ENCODE data around the gene MICU1.
"Not testable (repeated sequence)": the region's sequence is repeated elsewhere in the genome, so short reads cannot be mapped to it uniquely, and the experiment has no call there.

The MICU1 gene

GRCh38 chr10:72353965-72354355 lies 271.9 kb downstream of the MICU1 start:
- DNase-seq (ENCODE audit: low read depth in 2 of 2), result peak; percentile 35 to 38
- TF ChIP-seq, protein P1, sequence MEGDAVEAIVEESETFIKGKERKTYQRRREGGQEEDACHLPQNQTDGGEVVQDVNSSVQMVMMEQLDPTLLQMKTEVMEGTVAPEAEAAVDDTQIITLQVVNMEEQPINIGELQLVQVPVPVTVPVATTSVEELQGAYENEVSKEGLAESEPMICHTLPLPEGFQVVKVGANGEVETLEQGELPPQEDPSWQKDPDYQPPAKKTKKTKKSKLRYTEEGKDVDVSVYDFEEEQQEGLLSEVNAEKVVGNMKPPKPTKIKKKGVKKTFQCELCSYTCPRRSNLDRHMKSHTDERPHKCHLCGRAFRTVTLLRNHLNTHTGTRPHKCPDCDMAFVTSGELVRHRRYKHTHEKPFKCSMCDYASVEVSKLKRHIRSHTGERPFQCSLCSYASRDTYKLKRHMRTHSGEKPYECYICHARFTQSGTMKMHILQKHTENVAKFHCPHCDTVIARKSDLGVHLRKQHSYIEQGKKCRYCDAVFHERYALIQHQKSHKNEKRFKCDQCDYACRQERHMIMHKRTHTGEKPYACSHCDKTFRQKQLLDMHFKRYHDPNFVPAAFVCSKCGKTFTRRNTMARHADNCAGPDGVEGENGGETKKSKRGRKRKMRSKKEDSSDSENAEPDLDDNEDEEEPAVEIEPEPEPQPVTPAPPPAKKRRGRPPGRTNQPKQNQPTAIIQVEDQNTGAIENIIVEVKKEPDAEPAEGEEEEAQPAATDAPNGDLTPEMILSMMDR (IDR thresholded peaks at IDR 0.05; ENCODE audit: low read depth, low read length), result no peak
- H3K4me3 ChIP-seq (replicated peaks in 1 of 2; ENCODE audit: low read depth in 2 of 2, low read length in 2 of 2), result peak overlapping the region; percentile 86 to 99

GRCh38 chr10:72353028-72353964 lies 272.6 kb downstream of the MICU1 start:
- TF ChIP-seq, protein P1 (IDR thresholded peaks at IDR 0.05; ENCODE audit: low read depth, low read length), result no peak
- H3K4me3 ChIP-seq (replicated peaks in 1 of 2; ENCODE audit: low read depth in 2 of 2, low read length in 2 of 2), result peak overlapping the region; percentile 86 to 99
- DNase-seq (ENCODE audit: low read depth in 2 of 2), result peak; percentile 39 to 48

DNA sequence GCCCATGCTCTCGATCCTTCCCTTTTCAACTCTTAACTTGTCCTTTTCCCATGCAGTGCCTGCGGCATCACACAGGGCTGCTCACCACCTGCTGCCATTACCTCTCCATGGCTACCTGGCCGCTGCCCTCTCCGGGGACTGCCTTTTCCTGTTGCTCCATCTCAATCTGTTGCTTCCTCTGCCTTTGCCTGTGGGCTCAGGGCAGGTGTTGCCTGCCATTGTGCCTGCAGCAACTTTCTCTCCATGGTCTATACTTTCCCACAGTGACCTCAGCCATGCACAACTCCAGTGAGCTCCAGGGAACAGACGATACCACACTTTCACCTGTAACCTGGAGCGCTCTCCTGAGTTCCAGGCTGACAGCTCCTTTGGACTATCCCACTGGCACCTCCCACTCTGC lies 274.4 kb downstream of the MICU1 start:
- DNase-seq (ENCODE audit: low read depth in 2 of 2), result no peak
- TF ChIP-seq, protein P1 (IDR thresholded peaks at IDR 0.05; ENCODE audit: low read depth, low read length), result no peak
- no peak overlapping the region for H3K4me3 ChIP-seq (replicated peaks in 1 of 2; ENCODE audit: low read depth in 2 of 2, low read length in 2 of 2)

GRCh38 chr10:72349438-72349837 lies 276.4 kb downstream of the MICU1 start:
- no peak for DNase-seq (ENCODE audit: low read depth in 2 of 2)
- TF ChIP-seq, protein P1 (IDR thresholded peaks at IDR 0.05; ENCODE audit: low read depth, low read length), result no peak
- no peak overlapping the region for H3K4me3 ChIP-seq (replicated peaks in 1 of 2; ENCODE audit: low read depth in 2 of 2, low read length in 2 of 2)

- DNase-seq (ENCODE audit: low read depth in 2 of 2), result no peak
- TF ChIP-seq, protein P1 (IDR thresholded peaks at IDR 0.05; ENCODE audit: low read depth, low read length), result no peak
- no peak overlapping the region for H3K4me3 ChIP-seq (replicated peaks in 1 of 2; ENCODE audit: low read depth in 2 of 2, low read length in 2 of 2)
Observed at GRCh38 chr10:72348282-72348681, 277.6 kb downstream of the MICU1 start.

DNA sequence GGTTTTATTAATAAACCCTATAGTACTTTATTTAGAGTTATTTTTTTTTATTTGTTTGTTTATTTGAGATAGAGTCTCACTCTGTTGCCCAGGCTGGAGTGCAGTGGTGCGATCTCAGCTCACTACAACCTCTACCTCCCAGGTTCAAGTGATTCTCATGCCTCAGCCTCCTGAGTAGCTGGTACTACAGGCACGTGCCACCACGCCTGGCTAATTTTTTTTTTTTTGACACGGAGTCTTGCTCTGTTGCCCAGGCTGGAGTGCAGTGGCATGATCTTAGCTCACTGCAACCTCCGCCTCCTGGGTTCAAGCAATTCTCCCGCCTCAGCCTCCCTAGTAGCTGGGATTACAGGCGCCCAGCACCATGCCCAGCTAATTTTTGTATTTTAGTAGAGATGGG lies 279.8 kb downstream of the MICU1 start:
- not testable (repeated sequence) for H3K4me3 ChIP-seq (replicated peaks in 1 of 2; ENCODE audit: low read depth in 2 of 2, low read length in 2 of 2); DNase-seq (ENCODE audit: low read depth in 2 of 2)

DNA sequence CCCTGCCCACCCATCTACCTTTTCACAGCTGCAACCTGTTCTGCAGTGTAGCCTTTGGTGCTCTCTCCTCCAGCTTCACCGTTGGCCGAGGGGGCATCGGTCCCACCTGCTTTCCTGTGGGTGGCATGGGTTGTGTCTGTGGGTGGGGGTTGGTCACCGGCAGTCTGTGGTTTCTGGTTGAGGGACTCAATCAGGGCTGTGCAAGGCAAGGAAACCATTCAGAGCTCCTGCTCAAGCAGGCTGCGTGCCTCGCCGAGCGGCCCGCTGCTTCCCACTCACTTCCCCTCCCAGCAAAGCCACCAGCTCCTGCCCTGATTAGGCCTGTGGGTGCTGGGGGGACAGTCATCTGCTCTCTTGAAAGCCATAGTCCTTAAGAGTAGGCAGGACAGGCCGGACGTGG lies 280.9 kb downstream of the MICU1 start:
- H3K4me3 ChIP-seq (replicated peaks in 1 of 2; ENCODE audit: low read depth in 2 of 2, low read length in 2 of 2), result no peak overlapping the region
- DNase-seq (ENCODE audit: low read depth in 2 of 2), result no peak
- TF ChIP-seq, protein P1 (IDR thresholded peaks at IDR 0.05; ENCODE audit: low read depth, low read length), result no peak
